ENCODE measurements around the gene RAI2.

The RAI2 gene

GRCh38 chrX:17779434-17779833 lies 81.7 kb downstream of the RAI2 start (continued):
- no peak for TF ChIP-seq ZSCAN5A (tag by site-specific recombination; IDR thresholded peaks at IDR 0.05)
- TF ChIP-seq ZNF658 (tag by site-specific recombination; IDR thresholded peaks at IDR 0.05): no peak

GRCh38 chrX:17778997-17779396 lies 82.1 kb downstream of the RAI2 start:
- POLR2A ChIA-PET: no interaction called here

GRCh38 chrX:17774053-17774452 lies 87.0 kb downstream of the RAI2 start:
- TF ChIP-seq ZNF777 (tag by site-specific recombination; IDR thresholded peaks at IDR 0.05; ENCODE audit: borderline replicate concordance): no peak
- TF ChIP-seq ZBTB20 (tag by site-specific recombination; IDR thresholded peaks at IDR 0.05): no peak
- TF ChIP-seq MYNN (tag by site-specific recombination; IDR thresholded peaks at IDR 0.05; ENCODE audit: borderline replicate concordance): no peak
- TF ChIP-seq ZBTB21 (tag by site-specific recombination; IDR thresholded peaks at IDR 0.05): no peak
- TF ChIP-seq ZNF473 (tag by site-specific recombination; IDR thresholded peaks at IDR 0.05): no peak
- H3K4me1 ChIP-seq (ENCODE audit: control insufficient read depth, insufficient read depth, low read length): no peaks in the 10 kb centered on the region
- H3K4me3 ChIP-seq (ENCODE audit: low read depth, low read length): no peak overlapping the region
- no peaks in the 10 kb centered on the region for H3K36me3 ChIP-seq (ENCODE audit: control insufficient read depth in 2 of 2, insufficient read depth in 1 of 2, low read length in 2 of 2)
- POLR2A ChIA-PET: no interaction called here
- no peaks in the 10 kb centered on the region for H3K9me3 ChIP-seq (ENCODE audit: control insufficient read depth, insufficient read depth, low read depth, low read length)
- CTCF ChIA-PET: no interaction called here
- no peak overlapping the region for H3K27ac ChIP-seq (ENCODE audit: extremely low read depth, low read depth, low read length)

More at GRCh38 chrX:17778997-17779396, 82.1 kb downstream of the RAI2 start:
- Histone ChIP-seq H3K27ac (ENCODE audit: extremely low read depth, low read depth, low read length) (no peak overlapping the region), H3K4me3 (ENCODE audit: low read depth, low read length) (no peak overlapping the region), H3K9me3 (ENCODE audit: control insufficient read depth, insufficient read depth, low read depth, low read length) (no peaks in the 10 kb centered on the region; the same call in 1 of the 2 replicates), H3K36me3 (ENCODE audit: control insufficient read depth in 2 of 2, insufficient read depth in 1 of 2, low read length in 2 of 2) (no peaks in the 10 kb centered on the region), H3K4me1 (ENCODE audit: control insufficient read depth, insufficient read depth, low read length) (no peaks in the 10 kb centered on the region)
- CTCF ChIA-PET: no interaction called here
- TF ChIP-seq ZNF184 (tag by site-specific recombination; IDR thresholded peaks at IDR 0.05) (no peak), ZNF621 (tag by site-specific recombination; IDR thresholded peaks at IDR 0.05) (no peak)

GRCh38 chrX:17773221-17773876 lies 87.7 kb downstream of the RAI2 start:
- TF ChIP-seq ZSCAN5A (tag by site-specific recombination; IDR thresholded peaks at IDR 0.05) (no peak), ZNF792 (tag by site-specific recombination; IDR thresholded peaks at IDR 0.05) (no peak), ZNF510 (tag by site-specific recombination; IDR thresholded peaks at IDR 0.05; ENCODE audit: insufficient replicate concordance) (no peak), BCL11B (tag by site-specific recombination; IDR thresholded peaks at IDR 0.05; ENCODE audit: low read depth) (no peak), ZNF621 (tag by site-specific recombination; IDR thresholded peaks at IDR 0.05) (no peak), KLF7 (tag by site-specific recombination; IDR thresholded peaks at IDR 0.05; ENCODE audit: borderline replicate concordance) (no peak), PATZ1 (tag by site-specific recombination; IDR thresholded peaks at IDR 0.05) (no peak), ZNF580 (tag by site-specific recombination; IDR thresholded peaks at IDR 0.05) (no peak), ZFP69B (tag by site-specific recombination; IDR thresholded peaks at IDR 0.05) (no peak), ZXDB (tag by site-specific recombination; IDR thresholded peaks at IDR 0.05) (no peak), ZNF202 (tag by site-specific recombination; IDR thresholded peaks at IDR 0.05; ENCODE audit: borderline replicate concordance) (no peak), MYNN (tag by site-specific recombination; IDR thresholded peaks at IDR 0.05; ENCODE audit: borderline replicate concordance) (no peak), PRDM4 (tag by site-specific recombination; IDR thresholded peaks at IDR 0.05) (no peak), ZNF112 (tag by site-specific recombination; IDR thresholded peaks at IDR 0.05) (no peak), ZNF354C (tag by site-specific recombination; IDR thresholded peaks at IDR 0.05; ENCODE audit: borderline replicate concordance, low read depth) (no peak)
- CTCF ChIA-PET: no interaction called here

More at GRCh38 chrX:17773221-17773876, 87.7 kb downstream of the RAI2 start:
- Histone ChIP-seq H3K27ac (ENCODE audit: extremely low read depth, low read depth, low read length) (no peak overlapping the region), H3K4me1 (ENCODE audit: control insufficient read depth, insufficient read depth, low read length) (no peaks in the 10 kb centered on the region), H3K9me3 (ENCODE audit: control insufficient read depth, insufficient read depth, low read depth, low read length) (no peaks in the 10 kb centered on the region), H3K36me3 (ENCODE audit: control insufficient read depth in 2 of 2, insufficient read depth in 1 of 2, low read length in 2 of 2) (no peaks in the 10 kb centered on the region), H3K4me3 (ENCODE audit: low read depth, low read length) (no peak overlapping the region)
- POLR2A ChIA-PET: no interaction called here

All from HEK293 (cell line).